B cell (primary cell): ENCODE measurements around the gene WDR18. TPM values are rescaled to one million over a fixed set of nuclear protein-coding genes. Genes with fewer than 3 reads are reported as not detected.

Experiments used
- ATAC-seq: fragments of 200-7000 bp; cut with Tn5 transposase; one replicate; pipeline ENCODE4 v1.10.0; 2021; ENCODE audit warnings: low read depth, mild to moderate bottlenecking, moderate number of reproducible peaks, moderate library complexity
- CTCF ChIA-PET: fragments of 350-600 bp; sonication (Branson Sonifier 250); formaldehyde crosslinking; loops from one replicate; lab custom pipeline; 2021; ENCODE audit warnings: antibody characterized with exemption, inconsistent platforms; lab: Charles Lee
- POLR2A ChIA-PET: fragments of 350-600 bp; sonication (Branson Sonifier 250); formaldehyde crosslinking; loops from one replicate; lab custom pipeline; 2021; ENCODE audit warnings: antibody characterized with exemption; lab: Charles Lee
- DNase-seq: peaks from one replicate; pipeline ENCODE4 v3.0.0; 2013
- H2AFZ ChIP-seq: 2 replicates; pipeline ENCODE4 v1.6.1; 2012; ENCODE audit warnings: mild to moderate bottlenecking, low read depth, low read length; ENCODE audit not compliant: insufficient read depth, poor library complexity, severe bottlenecking
- H3K27ac ChIP-seq, 2 donors: 1 replicate in 1 of 2; 2 replicates in 1 of 2; pipeline ENCODE4 v1.5.1; 2012 to 2013; ENCODE audit warnings: low read length in 2 of 2, mild to moderate bottlenecking in 2 of 2, moderate library complexity in 1 of 2
- H3K27me3 ChIP-seq, 4 experiments: fragments of 200-600 bp in 1 of 4; sonication (generic) in 1 of 4; replicated peaks in 1 of 4; 1 replicate in 2 of 4; 2 replicates in 2 of 4; pipeline versions ENCODE4 v1.6.1 to v1.7.0; 2013 to 2016; ENCODE audit warnings: low read length in 3 of 4, mild to moderate bottlenecking in 2 of 4, mixed read lengths in 1 of 4, moderate library complexity in 1 of 4; ENCODE audit not compliant: insufficient read depth in 4 of 4, control insufficient read depth in 3 of 4; ENCODE audit errors: control extremely low read depth in 1 of 4
- H3K36me3 ChIP-seq, 2 experiments: replicated peaks in 1 of 2; 1 replicate in 1 of 2; 2 replicates in 1 of 2; pipeline versions ENCODE4 v1.6.1 to v1.7.1; 2013; ENCODE audit warnings: low read length in 1 of 2; ENCODE audit not compliant: insufficient read depth in 2 of 2, control insufficient read depth in 1 of 2; ENCODE audit errors: control extremely low read depth in 1 of 2, extremely low read depth in 1 of 2
- H3K4me1 ChIP-seq, 2 donors: fragments of 200-600 bp in 1 of 2; sonication (generic) in 1 of 2; 1 replicate in 1 of 2; 2 replicates in 1 of 2; pipeline versions ENCODE4 v1.5.1 to v1.6.1; 2013 to 2017; ENCODE audit warnings: low read length in 2 of 2; ENCODE audit not compliant: control insufficient read depth in 2 of 2, insufficient read depth in 2 of 2
- H3K4me2 ChIP-seq: replicated peaks from 2 replicates; pipeline ENCODE3; 2012; ENCODE audit warnings: mild to moderate bottlenecking, low read depth, low read length; ENCODE audit not compliant: poor library complexity, severe bottlenecking
- H3K4me3 ChIP-seq, 5 experiments: fragments of 200-600 bp in 1 of 5; sonication (generic) in 1 of 5; 1 replicate in 3 of 5; 2 replicates in 2 of 5; pipeline versions ENCODE4 v1.5.1 to v1.7.0; 2011 to 2016; ENCODE audit warnings: low read length in 4 of 5, mild to moderate bottlenecking in 4 of 5, low read depth in 2 of 5, control low read depth in 1 of 5, moderate library complexity in 1 of 5; ENCODE audit not compliant: insufficient read depth in 1 of 5; ENCODE audit errors: control extremely low read depth in 1 of 5, extremely low read depth in 1 of 5
- H3K79me2 ChIP-seq: fragments of 200-600 bp; sonication (generic); one replicate; pipeline ENCODE4 v1.6.0; 2016; ENCODE audit warnings: low read length; ENCODE audit not compliant: control insufficient read depth, insufficient read depth
- H3K9ac ChIP-seq: fragments of 200-600 bp; sonication (generic); 2 replicates; pipeline ENCODE4 v1.6.1; 2017; ENCODE audit warnings: mild to moderate bottlenecking, low read length, moderate library complexity
- H3K9me3 ChIP-seq, 3 donors: one replicate each; pipeline versions ENCODE4 v1.6.1 to v1.7.1; 2013; ENCODE audit warnings: low read length in 2 of 3; ENCODE audit not compliant: control insufficient read depth in 2 of 3, insufficient read depth in 1 of 3; ENCODE audit errors: control extremely low read depth in 1 of 3
- H4K20me1 ChIP-seq: 2 replicates; pipeline ENCODE4 v1.6.0; 2012; ENCODE audit warnings: mild to moderate bottlenecking, low read length; ENCODE audit not compliant: insufficient read depth, control insufficient read depth, poor library complexity, severe bottlenecking
- H3K27ac Mint-ChIP-seq: one replicate; pipeline ENCODE4 v1.8.0; 2021; ENCODE audit warnings: mixed read lengths
- H3K27me3 Mint-ChIP-seq: one replicate; pipeline ENCODE4 v1.8.0; 2021; ENCODE audit warnings: mixed read lengths
- H3K4me1 Mint-ChIP-seq: one replicate; pipeline ENCODE4 v1.8.0; 2021; ENCODE audit warnings: mixed read lengths
- H3K4me3 Mint-ChIP-seq: one replicate; pipeline ENCODE4 v1.8.0; 2021; ENCODE audit warnings: mixed read lengths
- H3K9me3 Mint-ChIP-seq: one replicate; pipeline ENCODE4 v1.8.0; 2022; ENCODE audit warnings: mixed read lengths; ENCODE audit not compliant: insufficient read depth
- EZH2 ChIP-seq: IDR thresholded peaks from 2 replicates; pipeline ENCODE4 v1.6.1; 2012; ENCODE audit warnings: borderline replicate concordance, low read depth, mild to moderate bottlenecking, moderate library complexity, low read length; ENCODE audit not compliant: insufficient read depth, poor library complexity, severe bottlenecking
- WGBS: methylation state at CpG from one replicate; pipeline ENCODE4 v1.1.5; 2013; ENCODE audit warnings: missing lambda C conversion rate; ENCODE audit not compliant: insufficient coverage; 5-methylcytosine and 5-hydroxymethylcytosine counted together
- intact Hi-C: fragments of 100-400 bp; cut with micrococcal nuclease; formaldehyde crosslinking; loops from one replicate; pipeline ENCODE4 v1.10.0; 2022
- polyA plus RNA-seq: library from polyadenylated mRNA; depleted of rRNA; stranded (reverse); fragments of >200 nt; gene quantifications from 2 replicates; pipeline ENCODE4 v1.2.3, GENCODE V29; 2012
- total RNA-seq, 2 donors: library from RNA; stranded (reverse); fragments of 120-200 nt in 1 of 2; gene quantifications; 1 replicate in 1 of 2; 2 replicates in 1 of 2; pipeline versions ENCODE4 v1.2.3 to v1.2.4, GENCODE V29; 2013 to 2022
- TF ChIP-seq, protein P1 (sequence below): fragments of 200-600 bp; IDR thresholded peaks from one replicate; pipeline ENCODE4 v1.8.0; 2022; ENCODE audit warnings: antibody characterized with exemption, mild to moderate bottlenecking

The WDR18 gene
- total and polyA plus RNA-seq, 2 donors (not counting 1 experiment from before 2014, with no cell fraction given) = 48.5 to 60.5 TPM

DNA sequence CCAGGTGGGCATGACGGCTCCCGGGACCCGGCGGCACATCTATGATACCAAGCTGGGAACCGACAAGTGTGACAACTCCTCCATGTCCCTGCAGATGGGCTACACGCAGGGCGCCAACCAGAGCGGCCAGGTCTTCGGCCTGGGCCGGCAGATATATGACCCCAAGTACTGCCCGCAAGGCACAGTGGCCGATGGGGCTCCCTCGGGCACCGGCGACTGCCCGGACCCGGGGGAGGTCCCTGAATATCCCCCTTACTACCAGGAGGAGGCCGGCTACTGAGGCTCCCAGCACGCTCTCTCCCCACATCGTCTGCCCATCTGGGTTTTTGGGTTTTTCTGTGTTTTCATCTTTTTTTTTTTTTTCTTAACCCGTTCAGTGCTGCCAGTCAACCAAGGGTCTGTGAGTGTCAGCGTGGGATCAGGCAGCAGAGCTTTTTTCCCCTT, 53.5 kb downstream of the WDR18 start:
- peaks cover 39 to 66% of the 10 kb centered on the region in 2 donors for H3K4me1 ChIP-seq
- peak overlapping the region; percentile 5 for H3K9ac ChIP-seq
- POLR2A ChIA-PET = interaction anchor here (0.5 to 6.8 kb wide), 12 partner anchors 10 to 628 kb away, joined by 3 to 91 read pairs (median 4); partner anchors contain the start of genes ARHGAP45, CNN2, RNU6-2 and TMEM259
- H2AFZ ChIP-seq = no peak overlapping the region
- H4K20me1 ChIP-seq = peaks cover 51% of the 10 kb centered on the region
- peaks cover 35% of the 10 kb centered on the region for H3K79me2 ChIP-seq
- H3K4me3 ChIP-seq = peak overlapping the region in 3 of 5 experiments; percentile 32 to 44 (median 33)
- DNase-seq = no peak
- TF ChIP-seq, protein P1, sequence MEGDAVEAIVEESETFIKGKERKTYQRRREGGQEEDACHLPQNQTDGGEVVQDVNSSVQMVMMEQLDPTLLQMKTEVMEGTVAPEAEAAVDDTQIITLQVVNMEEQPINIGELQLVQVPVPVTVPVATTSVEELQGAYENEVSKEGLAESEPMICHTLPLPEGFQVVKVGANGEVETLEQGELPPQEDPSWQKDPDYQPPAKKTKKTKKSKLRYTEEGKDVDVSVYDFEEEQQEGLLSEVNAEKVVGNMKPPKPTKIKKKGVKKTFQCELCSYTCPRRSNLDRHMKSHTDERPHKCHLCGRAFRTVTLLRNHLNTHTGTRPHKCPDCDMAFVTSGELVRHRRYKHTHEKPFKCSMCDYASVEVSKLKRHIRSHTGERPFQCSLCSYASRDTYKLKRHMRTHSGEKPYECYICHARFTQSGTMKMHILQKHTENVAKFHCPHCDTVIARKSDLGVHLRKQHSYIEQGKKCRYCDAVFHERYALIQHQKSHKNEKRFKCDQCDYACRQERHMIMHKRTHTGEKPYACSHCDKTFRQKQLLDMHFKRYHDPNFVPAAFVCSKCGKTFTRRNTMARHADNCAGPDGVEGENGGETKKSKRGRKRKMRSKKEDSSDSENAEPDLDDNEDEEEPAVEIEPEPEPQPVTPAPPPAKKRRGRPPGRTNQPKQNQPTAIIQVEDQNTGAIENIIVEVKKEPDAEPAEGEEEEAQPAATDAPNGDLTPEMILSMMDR = no peak
- TF ChIP-seq EZH2 = no peak
- Mint-ChIP-seq H3K4me1 (peaks cover 51% of the 10 kb centered on the region), H3K4me3 (peak overlapping the region; percentile 87), H3K27ac (peak overlapping the region; percentile 99), H3K27me3 (no peaks in the 10 kb centered on the region), H3K9me3 (no peaks in the 10 kb centered on the region)
- H3K27ac ChIP-seq = peak overlapping the region; percentile 81 to 92
- intact Hi-C loops = loop anchor here (2.0 kb wide), 3 partner anchors 31 to 57 kb away; partner anchors contain the start of gene POLR2E
- no peaks in the 10 kb centered on the region for H3K27me3 ChIP-seq
- no peaks in the 10 kb centered on the region for H3K9me3 ChIP-seq
- CTCF ChIA-PET = interaction anchor here (0.6 to 4.5 kb wide), 12 partner anchors 9 to 207 kb away, joined by 3 to 35 read pairs (median 4); partner anchors contain the start of genes ARHGAP45, CNN2, GPX4 and RNU6-2
- WGBS = 19% methylated on average over 15 of the region's 22 CpGs
- peaks cover 0 to 41% of the 10 kb centered on the region in 2 experiments for H3K36me3 ChIP-seq
- H3K4me2 ChIP-seq = peak overlapping the region; percentile 92
- ATAC-seq = peak; percentile 0
